ENCODE results near the gene FGFR3. TPM values are rescaled to one million over a fixed set of nuclear protein-coding genes. Genes with fewer than 3 reads are reported as not detected.

The FGFR3 gene
- total RNA-seq, 4 donors from 2014 or later: 438 to 805 (median 489) TPM

DNA sequence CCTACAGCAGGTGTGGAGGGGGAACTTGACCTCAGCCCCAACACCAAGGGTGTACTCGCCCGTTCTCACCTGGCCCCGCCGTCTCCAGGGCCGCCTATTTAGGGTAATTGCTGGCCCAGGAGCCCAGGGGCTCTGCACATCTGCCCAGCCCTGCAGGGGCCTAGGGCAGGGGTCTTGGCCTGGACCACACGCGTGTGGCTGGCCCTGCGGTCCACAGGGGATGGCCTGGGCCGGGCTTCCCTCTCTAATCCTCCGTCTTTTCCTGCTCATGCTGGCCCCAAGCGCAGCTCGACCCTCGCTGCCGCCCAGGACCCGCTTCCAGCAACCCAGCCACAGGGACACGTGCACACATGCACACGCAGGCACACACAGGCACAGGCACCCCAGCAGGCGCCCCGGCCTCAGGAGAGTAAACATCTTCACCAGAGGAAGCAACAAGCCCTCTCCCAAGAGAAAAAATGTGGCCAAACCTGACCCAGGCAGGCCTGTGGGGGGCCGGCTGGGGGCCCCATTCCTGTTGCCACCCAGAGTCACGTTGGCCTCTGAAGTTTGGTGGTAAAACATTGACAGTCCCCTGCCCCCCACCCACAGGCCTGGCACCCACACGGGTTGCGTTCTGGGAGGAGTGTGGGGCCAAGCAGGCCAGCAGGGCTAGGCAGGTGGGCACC lies 24.6 kb upstream of the FGFR3 start:
- 54 to 65% methylated on average over 19 to 23 of the region's 23 CpGs for WGBS, 2 donors
- intact Hi-C loops (cut with DNase I; ENCODE audit: low total_unique reads): no loop called here
- H3K4me3 ChIP-seq (ENCODE audit: low read depth, poor library complexity, severe bottlenecking): no peak overlapping the region
- no peak for DNase-seq (ENCODE audit: low spot score in 2 of 2)
- TF ChIP-seq, protein P1, sequence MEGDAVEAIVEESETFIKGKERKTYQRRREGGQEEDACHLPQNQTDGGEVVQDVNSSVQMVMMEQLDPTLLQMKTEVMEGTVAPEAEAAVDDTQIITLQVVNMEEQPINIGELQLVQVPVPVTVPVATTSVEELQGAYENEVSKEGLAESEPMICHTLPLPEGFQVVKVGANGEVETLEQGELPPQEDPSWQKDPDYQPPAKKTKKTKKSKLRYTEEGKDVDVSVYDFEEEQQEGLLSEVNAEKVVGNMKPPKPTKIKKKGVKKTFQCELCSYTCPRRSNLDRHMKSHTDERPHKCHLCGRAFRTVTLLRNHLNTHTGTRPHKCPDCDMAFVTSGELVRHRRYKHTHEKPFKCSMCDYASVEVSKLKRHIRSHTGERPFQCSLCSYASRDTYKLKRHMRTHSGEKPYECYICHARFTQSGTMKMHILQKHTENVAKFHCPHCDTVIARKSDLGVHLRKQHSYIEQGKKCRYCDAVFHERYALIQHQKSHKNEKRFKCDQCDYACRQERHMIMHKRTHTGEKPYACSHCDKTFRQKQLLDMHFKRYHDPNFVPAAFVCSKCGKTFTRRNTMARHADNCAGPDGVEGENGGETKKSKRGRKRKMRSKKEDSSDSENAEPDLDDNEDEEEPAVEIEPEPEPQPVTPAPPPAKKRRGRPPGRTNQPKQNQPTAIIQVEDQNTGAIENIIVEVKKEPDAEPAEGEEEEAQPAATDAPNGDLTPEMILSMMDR (IDR thresholded peaks at IDR 0.05): no peak

DNA sequence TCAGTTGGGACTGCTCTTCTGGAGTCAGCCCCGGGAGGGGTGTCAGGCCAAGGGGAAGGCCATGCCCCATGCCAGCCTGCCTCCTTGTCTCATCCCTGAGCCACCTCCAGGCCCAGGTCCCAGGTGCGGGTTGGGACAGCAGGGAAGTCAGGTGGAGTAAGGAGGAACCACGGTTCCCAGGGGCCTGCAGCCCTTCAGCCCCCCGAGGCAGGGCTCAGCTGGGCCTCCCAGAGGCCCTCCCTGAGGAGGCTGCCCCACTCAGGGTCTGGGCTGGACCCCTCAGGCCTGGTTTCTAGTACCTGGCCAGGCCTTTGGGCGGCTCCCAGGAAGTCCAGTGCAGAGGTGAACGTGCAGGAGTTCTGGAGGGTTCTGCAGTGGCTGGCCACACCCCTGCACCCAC lies 23.4 kb upstream of the FGFR3 start:
- TF ChIP-seq, protein P1 (IDR thresholded peaks at IDR 0.05): no peak
- no peak for TF ChIP-seq POLR2A (IDR thresholded peaks at IDR 0.05)
- H3K4me3 ChIP-seq (ENCODE audit: low read depth, poor library complexity, severe bottlenecking): no peak overlapping the region
- intact Hi-C loops (cut with DNase I; ENCODE audit: low total_unique reads): no loop called here
- WGBS, 2 donors: 55 to 63% methylated on average over 4 to 6 of the region's 6 CpGs
- DNase-seq (ENCODE audit: low spot score in 2 of 2): no peak

DNA sequence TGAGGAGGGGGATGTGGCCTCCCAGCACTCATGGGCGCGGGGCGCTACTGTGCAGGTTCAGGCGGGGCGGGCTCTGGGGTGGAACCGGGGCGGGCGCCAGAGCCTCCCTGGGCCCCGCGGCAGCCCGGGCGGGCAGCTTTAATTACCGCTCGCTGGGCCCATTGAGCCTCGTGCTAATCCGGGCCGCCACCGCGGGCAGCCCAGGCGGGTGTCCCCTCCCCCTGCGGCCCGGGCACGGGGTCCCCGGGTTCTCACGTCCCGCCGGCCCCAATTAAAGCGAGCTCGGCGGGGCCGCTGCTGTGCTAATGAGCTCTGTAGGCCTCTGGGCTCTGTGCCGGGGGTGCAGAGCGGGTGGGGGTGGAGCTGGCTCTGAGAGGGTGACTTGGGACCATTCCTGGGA lies 22.8 kb upstream of the FGFR3 start:
- no peak for TF ChIP-seq POLR2A (IDR thresholded peaks at IDR 0.05)
- TF ChIP-seq, protein P1 (IDR thresholded peaks at IDR 0.05): no peak
- intact Hi-C loops (cut with DNase I; ENCODE audit: low total_unique reads): no loop called here

DNA sequence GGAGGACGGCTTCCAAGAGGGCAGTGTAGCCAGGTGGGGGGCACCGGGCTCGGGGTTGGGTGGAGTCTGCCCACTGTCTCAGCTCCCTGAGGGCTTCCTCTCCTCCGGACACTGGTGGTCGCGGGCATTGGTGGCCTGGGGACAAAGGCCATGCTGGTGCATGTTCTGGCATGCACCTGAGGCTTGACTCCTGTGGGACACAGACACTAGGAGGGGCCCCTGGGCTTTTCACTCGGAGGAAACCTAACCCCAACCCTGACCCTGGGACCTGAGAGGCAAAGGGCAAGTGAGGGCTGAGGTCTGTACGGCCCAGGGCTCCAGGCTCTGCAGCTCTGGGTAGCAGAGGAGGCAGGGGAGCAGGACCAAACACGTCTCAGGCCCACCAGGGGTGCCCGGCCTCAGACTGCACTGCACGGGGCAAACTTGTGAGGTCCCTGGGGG lies 22.3 kb upstream of the FGFR3 start:
- intact Hi-C loops (cut with DNase I; ENCODE audit: low total_unique reads): no loop called here
- 51% methylated on average over 8 of the region's 11 CpGs; no CpG with 5 or more reads in 1 of the 2 donors for WGBS, 2 donors
- no peak for TF ChIP-seq POLR2A (IDR thresholded peaks at IDR 0.05)
- TF ChIP-seq, protein P1 (IDR thresholded peaks at IDR 0.05): no peak

More for the DNA sequence above, 22.8 kb upstream of the FGFR3 start:
- no peak for DNase-seq (ENCODE audit: low spot score in 2 of 2)
- whole genome bisulfite sequencing, 2 donors: 47 to 58% methylated on average over 3 to 5 of the region's 33 CpGs
- H3K4me3 ChIP-seq (ENCODE audit: low read depth, poor library complexity, severe bottlenecking): no peak overlapping the region

DNA sequence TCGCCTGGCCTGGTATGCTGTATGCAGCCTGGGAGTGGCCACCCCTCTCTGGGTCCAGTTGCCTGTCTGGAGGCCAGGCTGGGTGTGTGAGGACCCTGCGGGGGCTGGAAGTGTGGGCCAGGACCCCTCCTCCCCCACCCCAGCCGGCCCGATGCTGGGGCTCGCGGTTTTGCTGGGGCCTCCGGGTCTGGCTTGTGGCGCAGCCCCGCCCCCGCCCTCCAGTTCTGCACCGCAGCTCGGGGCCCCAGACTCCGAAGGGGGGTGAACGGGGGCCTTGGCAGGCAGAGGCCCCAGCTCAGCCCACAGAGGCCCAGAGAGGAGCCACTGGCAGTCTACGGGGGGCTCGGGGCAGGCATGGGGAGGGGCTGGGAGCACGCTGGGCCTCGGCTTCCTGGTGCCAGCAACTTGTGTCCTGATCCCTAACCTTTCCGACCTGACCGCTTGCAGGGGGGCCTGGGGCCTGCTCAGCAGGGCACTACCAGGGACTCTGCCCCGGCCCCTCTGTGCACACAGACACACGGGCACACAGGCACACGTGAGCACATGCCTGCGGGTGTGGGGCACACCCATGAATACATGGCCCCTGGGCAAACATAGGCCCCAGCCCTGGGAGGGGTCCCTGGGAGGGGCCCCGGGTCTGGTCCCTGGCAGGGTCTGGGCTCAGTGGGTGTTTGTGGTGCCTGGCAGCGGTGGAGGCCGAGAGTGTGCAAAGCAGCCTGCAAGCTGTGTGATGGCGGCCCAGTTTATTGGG lies 21.4 kb upstream of the FGFR3 start:
- H3K4me3 ChIP-seq (ENCODE audit: low read depth, poor library complexity, severe bottlenecking): no peak overlapping the region
- TF ChIP-seq, protein P1 (IDR thresholded peaks at IDR 0.05): no peak
- TF ChIP-seq POLR2A (IDR thresholded peaks at IDR 0.05): no peak
- intact Hi-C loops (cut with DNase I; ENCODE audit: low total_unique reads): no loop called here
- DNase-seq (ENCODE audit: low spot score in 2 of 2): no peak
- WGBS, 2 donors: 52 to 57% methylated on average over 7 to 11 of the region's 28 CpGs

More for the DNA sequence above, 22.3 kb upstream of the FGFR3 start:
- no peak for DNase-seq (ENCODE audit: low spot score in 2 of 2)
- no peak overlapping the region for H3K4me3 ChIP-seq (ENCODE audit: low read depth, poor library complexity, severe bottlenecking)
